OCI-LY1 (cell line): Measurements from ENCODE around the gene ADAMTSL1.

Experiments
- H2AFZ ChIP-seq: fragments of 200-600 bp; sonication (generic), shearing (Covaris generic); 2 replicates; pipeline ENCODE4 v1.6.0; 2014; ENCODE audit warnings: antibody characterized with exemption, mild to moderate bottlenecking, low read length
- H3F3A ChIP-seq: fragments of 200-600 bp; sonication (generic), shearing (Covaris generic); 2 replicates; pipeline ENCODE4 v1.6.0; 2014; ENCODE audit warnings: mild to moderate bottlenecking, antibody characterized with exemption, low read length, moderate library complexity; ENCODE audit not compliant: insufficient read depth
- H3K27ac ChIP-seq: fragments of 200-600 bp; sonication (generic); 2 replicates; pipeline ENCODE4 v1.5.1; 2014; ENCODE audit warnings: low read length, mixed run types, mild to moderate bottlenecking, low read depth; ENCODE audit not compliant: poor library complexity, severe bottlenecking
- H3K27me3 ChIP-seq: fragments of 200-600 bp; sonication (generic); 2 replicates; pipeline ENCODE4 v1.6.0; 2014; ENCODE audit warnings: antibody characterized with exemption, mild to moderate bottlenecking, low read length, moderate library complexity; ENCODE audit not compliant: insufficient read depth
- H3K36me3 ChIP-seq: fragments of 200-600 bp; sonication (generic); 2 replicates; pipeline ENCODE4 v1.6.1; 2014; ENCODE audit warnings: mild to moderate bottlenecking, antibody characterized with exemption, low read length, moderate library complexity, mixed read lengths; ENCODE audit not compliant: insufficient read depth
- H3K4me1 ChIP-seq: fragments of 200-600 bp; sonication (generic); 2 replicates; pipeline ENCODE4 v1.5.1; 2014; ENCODE audit warnings: mild to moderate bottlenecking, low read length, moderate library complexity; ENCODE audit not compliant: insufficient read depth, severe bottlenecking
- H3K4me2 ChIP-seq: fragments of 200-600 bp; sonication (generic), shearing (Covaris generic); 2 replicates; pipeline ENCODE4 v1.6.1; 2014; ENCODE audit warnings: low read length
- H3K4me3 ChIP-seq: fragments of 200-600 bp; sonication (generic); 2 replicates; pipeline ENCODE4 v1.5.1; 2014; ENCODE audit warnings: low read length, low read depth, mild to moderate bottlenecking, mixed read lengths; ENCODE audit not compliant: poor library complexity, severe bottlenecking
- H3K79me2 ChIP-seq: fragments of 200-600 bp; shearing (Covaris generic); 2 replicates; pipeline ENCODE4 v1.6.1; 2016; ENCODE audit warnings: mixed run types, low read length, mixed read lengths; ENCODE audit not compliant: insufficient read depth
- H3K9ac ChIP-seq: fragments of 200-600 bp; sonication (generic), shearing (Covaris generic); 2 replicates; pipeline ENCODE4 v1.6.1; 2014; ENCODE audit warnings: mild to moderate bottlenecking, low read length, mixed read lengths
- H3K9me2 ChIP-seq: fragments of 200-600 bp; sonication (generic), shearing (Covaris generic); 2 replicates; pipeline ENCODE4 v1.6.1; 2014; ENCODE audit warnings: low read depth, mild to moderate bottlenecking, low read length, mixed read lengths
- H3K9me3 ChIP-seq: fragments of 200-600 bp; shearing (Covaris generic); 2 replicates; pipeline ENCODE4 v1.6.1; 2014; ENCODE audit warnings: low read length, mixed read lengths
- H4K20me1 ChIP-seq: fragments of 200-600 bp; sonication (generic), shearing (Covaris generic); 2 replicates; pipeline ENCODE4 v1.6.0; 2016; ENCODE audit warnings: mild to moderate bottlenecking, low read length; ENCODE audit not compliant: insufficient read depth
- EZH2 ChIP-seq: fragments of 200-600 bp; sonication (generic), shearing (Covaris generic); IDR thresholded peaks from 2 replicates; pipeline ENCODE4 v1.8.0; 2017; ENCODE audit warnings: borderline replicate concordance, mixed run types, mild to moderate bottlenecking, antibody characterized with exemption, low read length, moderate library complexity, mixed read lengths
- TF ChIP-seq, protein P1 (sequence below): fragments of 200-600 bp; sonication (generic), shearing (Covaris generic); IDR thresholded peaks from 2 replicates; pipeline ENCODE4 v1.5.1; 2017; ENCODE audit warnings: mild to moderate bottlenecking, antibody characterized with exemption, low read length, moderate library complexity, mixed read lengths

ADAMTSL1 gene

DNA sequence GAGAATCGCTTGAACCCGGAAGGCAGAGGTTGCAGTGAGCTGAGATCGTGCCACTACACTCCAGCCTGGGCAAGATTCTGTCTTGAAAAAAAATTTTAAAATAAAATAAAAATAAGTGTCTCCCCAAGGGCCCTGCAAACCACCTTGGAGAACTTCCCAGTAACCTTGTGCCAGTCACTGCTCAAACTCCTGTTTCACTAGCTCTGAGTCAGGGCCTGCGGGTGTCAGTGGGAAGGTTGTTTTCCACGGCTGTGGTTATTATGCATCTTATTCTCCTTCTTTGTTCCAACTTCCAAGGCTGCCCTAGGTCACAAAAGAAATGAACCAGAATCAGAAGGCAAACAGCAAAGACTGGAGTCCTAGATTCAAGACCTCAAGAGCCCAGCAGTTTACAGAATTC lies 246.7 kb downstream of the ADAMTSL1 start:
- Histone ChIP-seq H2AFZ (no peak overlapping the region), H3K9me3 (no peaks in the 10 kb centered on the region), H3K9ac (no peak overlapping the region), H3K9me2 (no peaks in the 10 kb centered on the region), H3K4me2 (no peak overlapping the region), H3K36me3 (no peaks in the 10 kb centered on the region), H3K79me2 (no peaks in the 10 kb centered on the region), H3F3A (no peaks in the 10 kb centered on the region), H3K4me1 (no peaks in the 10 kb centered on the region), H3K27ac (no peak overlapping the region), H3K4me3 (no peak overlapping the region), H3K27me3 (no peaks in the 10 kb centered on the region), H4K20me1 (no peaks in the 10 kb centered on the region)
- no peak for TF ChIP-seq EZH2
- TF ChIP-seq, protein P1, sequence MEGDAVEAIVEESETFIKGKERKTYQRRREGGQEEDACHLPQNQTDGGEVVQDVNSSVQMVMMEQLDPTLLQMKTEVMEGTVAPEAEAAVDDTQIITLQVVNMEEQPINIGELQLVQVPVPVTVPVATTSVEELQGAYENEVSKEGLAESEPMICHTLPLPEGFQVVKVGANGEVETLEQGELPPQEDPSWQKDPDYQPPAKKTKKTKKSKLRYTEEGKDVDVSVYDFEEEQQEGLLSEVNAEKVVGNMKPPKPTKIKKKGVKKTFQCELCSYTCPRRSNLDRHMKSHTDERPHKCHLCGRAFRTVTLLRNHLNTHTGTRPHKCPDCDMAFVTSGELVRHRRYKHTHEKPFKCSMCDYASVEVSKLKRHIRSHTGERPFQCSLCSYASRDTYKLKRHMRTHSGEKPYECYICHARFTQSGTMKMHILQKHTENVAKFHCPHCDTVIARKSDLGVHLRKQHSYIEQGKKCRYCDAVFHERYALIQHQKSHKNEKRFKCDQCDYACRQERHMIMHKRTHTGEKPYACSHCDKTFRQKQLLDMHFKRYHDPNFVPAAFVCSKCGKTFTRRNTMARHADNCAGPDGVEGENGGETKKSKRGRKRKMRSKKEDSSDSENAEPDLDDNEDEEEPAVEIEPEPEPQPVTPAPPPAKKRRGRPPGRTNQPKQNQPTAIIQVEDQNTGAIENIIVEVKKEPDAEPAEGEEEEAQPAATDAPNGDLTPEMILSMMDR = no peak

DNA sequence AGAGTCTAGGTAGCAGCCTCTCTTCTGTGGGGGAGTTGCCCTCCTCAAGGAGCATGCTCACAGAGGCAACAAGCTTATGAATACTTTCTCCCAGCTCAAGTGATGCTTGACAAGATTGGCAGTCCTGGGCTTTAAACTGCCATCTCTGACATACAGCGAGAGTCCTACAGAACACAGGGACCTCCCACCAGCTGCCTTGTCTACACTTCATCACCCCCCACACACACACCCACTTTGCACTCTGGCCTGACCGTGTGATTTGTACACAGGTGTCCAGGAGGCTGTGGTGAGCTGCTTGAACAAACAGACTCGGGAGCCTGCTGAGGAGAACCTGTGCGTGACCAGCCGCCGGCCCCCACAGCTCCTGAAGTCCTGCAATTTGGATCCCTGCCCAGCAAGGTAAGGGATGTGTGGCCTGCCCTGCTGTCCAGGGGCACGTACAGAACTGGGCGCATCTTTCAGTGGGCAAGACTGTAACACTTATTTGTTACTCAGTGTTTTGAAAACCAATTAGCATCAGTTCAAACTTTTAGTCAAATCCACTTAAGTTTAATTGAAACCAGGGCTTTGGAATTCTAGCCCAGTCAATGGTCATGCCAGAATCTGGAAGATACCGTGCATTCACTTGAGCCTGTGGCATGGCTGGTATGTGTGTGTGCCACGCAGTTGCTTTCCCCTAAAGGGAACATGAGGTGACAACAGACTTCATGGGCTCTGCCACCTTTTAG lies 247.5 kb downstream of the ADAMTSL1 start:
- Histone ChIP-seq H3K9ac (no peak overlapping the region), H2AFZ (no peak overlapping the region), H3K4me3 (no peak overlapping the region), H3K9me2 (no peaks in the 10 kb centered on the region), H3F3A (no peaks in the 10 kb centered on the region), H3K4me1 (no peaks in the 10 kb centered on the region), H4K20me1 (no peaks in the 10 kb centered on the region), H3K79me2 (no peaks in the 10 kb centered on the region), H3K27me3 (no peaks in the 10 kb centered on the region), H3K36me3 (no peaks in the 10 kb centered on the region), H3K4me2 (no peak overlapping the region), H3K9me3 (no peaks in the 10 kb centered on the region), H3K27ac (no peak overlapping the region)
- no peak for TF ChIP-seq EZH2
- TF ChIP-seq, protein P1 = no peak

DNA sequence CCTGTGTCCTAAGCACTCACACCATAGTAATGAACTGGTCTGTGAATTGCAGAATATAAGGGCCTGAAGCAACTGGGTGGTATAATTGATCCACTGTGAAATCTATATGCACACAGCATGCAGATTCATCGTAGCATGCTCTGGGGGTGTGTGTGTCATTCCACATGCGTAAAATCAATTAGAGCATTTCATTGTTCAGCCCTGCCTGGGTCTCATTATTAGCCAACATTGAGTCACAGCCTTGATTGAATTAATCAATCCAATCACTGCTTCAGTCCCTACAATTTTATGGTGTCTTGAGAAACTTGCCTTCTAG lies 248.0 kb downstream of the ADAMTSL1 start:
- Histone ChIP-seq H3K27me3 (no peaks in the 10 kb centered on the region), H3K4me3 (no peak overlapping the region), H3K9ac (no peak overlapping the region), H3K79me2 (no peaks in the 10 kb centered on the region), H3K4me1 (no peaks in the 10 kb centered on the region), H3F3A (no peaks in the 10 kb centered on the region), H4K20me1 (no peaks in the 10 kb centered on the region), H3K27ac (no peak overlapping the region), H3K4me2 (no peak overlapping the region), H3K9me3 (no peaks in the 10 kb centered on the region), H2AFZ (no peak overlapping the region), H3K9me2 (no peaks in the 10 kb centered on the region), H3K36me3 (no peaks in the 10 kb centered on the region)
- no peak for TF ChIP-seq EZH2
- TF ChIP-seq, protein P1 = no peak
